GM19328 (cell line): Measurements from ENCODE around the gene HS6ST3.
"Not testable (repeated sequence)": the region's sequence is repeated elsewhere in the genome, so short reads cannot be mapped to it uniquely, and the experiment has no call there.

Experiments used
- ATAC-seq: cut with Tn5 transposase; IDR thresholded peaks from one replicate; pipeline ENCODE4 v1.9.1; 2021; ENCODE audit warnings: mild to moderate bottlenecking, moderate library complexity; ENCODE audit not compliant: unreplicated experiment

The HS6ST3 gene

DNA sequence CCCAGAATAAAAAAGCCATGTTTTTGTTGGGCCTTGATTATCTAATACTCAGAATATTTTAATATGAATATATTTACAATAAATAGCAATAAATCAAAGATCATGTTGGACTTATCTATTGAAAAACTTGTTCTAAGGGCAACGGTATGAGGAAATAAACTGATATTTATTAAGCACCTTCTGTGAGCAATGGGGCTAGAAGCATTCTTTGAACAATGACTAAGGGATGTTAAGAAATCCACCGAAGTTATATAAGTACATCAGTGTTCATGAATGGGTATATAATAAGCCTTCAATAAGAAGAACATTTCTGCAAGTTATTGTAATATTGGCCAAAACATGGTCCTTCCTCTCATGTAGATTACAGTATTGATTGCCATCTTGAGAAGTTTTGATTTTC, 682.5 kb downstream of the HS6ST3 start:
- no peak for ATAC-seq

GRCh38 chr13:96778302-96778701, 688.4 kb downstream of the HS6ST3 start:
- not testable (repeated sequence) for ATAC-seq

GRCh38 chr13:96779691-96780090, 689.8 kb downstream of the HS6ST3 start:
- no peak for ATAC-seq

GRCh38 chr13:96780105-96780504, 690.2 kb downstream of the HS6ST3 start:
- no peak for ATAC-seq

DNA sequence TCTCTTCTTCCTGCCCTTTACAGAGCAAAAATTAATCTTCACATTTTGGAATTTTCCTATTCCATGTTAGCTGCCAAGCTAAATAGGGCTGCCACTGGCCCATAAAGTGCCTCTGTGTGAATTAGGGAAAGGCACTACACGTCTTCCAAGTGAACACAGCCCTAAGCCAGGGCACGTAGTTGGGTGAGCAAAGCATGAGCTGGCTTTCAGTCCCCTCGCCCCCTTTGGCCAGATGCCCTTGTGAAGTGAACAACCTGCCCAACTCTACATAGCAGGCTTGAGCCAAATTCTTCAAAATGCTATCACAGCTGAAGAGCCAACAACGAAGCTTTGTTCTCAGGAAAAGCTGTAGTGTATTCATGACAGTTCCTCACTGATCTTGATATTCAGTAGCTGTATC, 691.2 kb downstream of the HS6ST3 start:
- ATAC-seq, result no peak

DNA sequence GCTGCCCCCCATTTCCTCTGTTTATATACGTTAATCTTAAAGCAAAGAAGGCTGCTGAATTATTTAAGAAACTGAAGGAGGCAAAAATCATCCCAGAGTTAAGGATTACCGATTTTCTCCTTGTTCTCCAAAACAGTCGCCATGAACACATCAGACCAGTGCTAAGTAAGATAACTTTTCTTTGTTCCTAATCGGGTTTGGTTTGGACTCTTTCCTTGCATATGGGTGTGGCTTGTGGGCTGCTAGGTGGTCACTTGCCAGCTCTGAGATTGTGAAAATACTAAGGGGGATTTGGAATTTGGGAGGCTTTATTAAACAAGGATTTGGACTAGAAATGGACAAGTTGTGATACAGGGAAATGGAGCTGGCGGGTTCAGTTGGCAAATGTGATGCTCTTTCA, 692.3 kb downstream of the HS6ST3 start:
- ATAC-seq, result no peak

DNA sequence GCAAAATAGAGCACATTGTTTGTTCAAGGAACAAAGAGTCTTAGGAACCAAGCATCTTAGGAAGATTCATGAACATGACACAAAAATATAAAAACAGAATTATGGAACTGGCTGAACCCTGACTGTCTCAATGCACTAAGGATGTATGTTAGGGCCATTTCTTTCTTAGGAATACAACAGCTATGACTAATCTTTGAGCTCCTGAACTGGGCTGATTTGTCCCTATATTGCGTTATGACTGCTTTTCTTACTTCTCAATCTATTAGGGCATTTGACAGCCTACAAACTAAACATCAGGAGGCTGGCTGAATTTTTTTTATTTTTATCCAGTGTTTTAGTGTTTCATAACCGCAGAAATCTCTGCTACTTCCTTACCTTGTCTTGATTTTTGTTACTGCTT, 693.1 kb downstream of the HS6ST3 start:
- ATAC-seq, result no peak

DNA sequence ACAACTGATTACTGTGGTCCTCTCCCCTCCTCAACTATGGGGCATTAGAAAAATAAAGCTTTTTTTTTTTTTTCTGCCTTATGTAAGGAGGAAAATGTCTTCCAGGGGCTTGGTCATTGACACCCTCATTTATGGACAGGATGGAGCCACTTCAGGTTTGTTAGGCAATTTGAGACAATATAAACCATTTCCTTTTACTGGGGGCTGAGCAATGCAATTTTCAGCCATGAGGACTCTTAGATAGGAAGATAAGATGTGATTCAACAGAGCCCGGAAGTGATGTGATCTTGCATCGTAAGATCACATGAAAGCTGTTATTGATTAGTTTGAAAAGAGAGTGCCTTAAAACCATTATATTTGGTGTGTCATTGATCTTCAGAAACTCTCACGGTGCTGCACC, 693.6 kb downstream of the HS6ST3 start:
- ATAC-seq, result no peak

DNA sequence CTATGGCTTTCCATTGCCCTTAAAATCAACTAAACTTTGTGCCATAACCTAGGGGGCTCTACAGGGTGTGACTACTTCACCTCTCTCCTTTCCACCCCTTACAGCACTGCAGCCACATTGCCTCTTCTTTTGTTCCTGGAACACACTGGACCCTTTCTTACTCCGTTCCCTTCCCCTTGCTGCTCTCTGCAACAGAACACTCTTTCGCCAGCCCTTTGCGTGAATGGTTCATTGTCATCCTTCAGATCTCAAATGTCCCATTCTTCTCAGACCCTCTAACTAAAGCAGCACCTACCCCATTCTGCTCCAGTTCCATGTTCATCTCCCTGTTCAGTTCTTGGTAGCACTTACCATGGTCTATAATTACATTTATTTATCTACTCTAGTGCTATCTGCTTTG, 696.1 kb downstream of the HS6ST3 start:
- no peak for ATAC-seq

GRCh38 chr13:96792188-96792587, 702.3 kb downstream of the HS6ST3 start:
- ATAC-seq, result no peak

- no peak for ATAC-seq
These were observed 703.0 kb downstream of the HS6ST3 start for GRCh38 chr13:96792736-96793403.

DNA sequence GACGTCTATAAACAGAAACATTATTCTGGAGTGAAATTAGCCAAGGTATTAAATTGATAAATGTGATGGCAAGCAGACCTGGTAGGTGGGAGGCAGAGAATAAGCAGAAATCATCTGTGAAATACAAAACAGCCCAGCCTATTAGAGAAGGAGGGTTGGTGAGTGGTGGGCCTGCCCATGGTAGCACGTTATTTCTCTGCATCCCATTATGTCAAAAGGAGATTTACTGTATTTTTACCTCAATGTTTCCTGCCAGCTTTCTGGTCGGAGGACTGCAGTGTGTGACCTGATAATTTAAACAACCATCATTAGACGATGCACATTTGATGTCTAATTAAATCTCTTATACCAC, 703.5 kb downstream of the HS6ST3 start:
- ATAC-seq, result no peak

GRCh38 chr13:96794669-96795068, 704.8 kb downstream of the HS6ST3 start:
- ATAC-seq, result no peak

- ATAC-seq, result no peak
These were observed 705.8 kb downstream of the HS6ST3 start for GRCh38 chr13:96795670-96796069.

GRCh38 chr13:96796091-96796633, 706.3 kb downstream of the HS6ST3 start:
- no peak for ATAC-seq

DNA sequence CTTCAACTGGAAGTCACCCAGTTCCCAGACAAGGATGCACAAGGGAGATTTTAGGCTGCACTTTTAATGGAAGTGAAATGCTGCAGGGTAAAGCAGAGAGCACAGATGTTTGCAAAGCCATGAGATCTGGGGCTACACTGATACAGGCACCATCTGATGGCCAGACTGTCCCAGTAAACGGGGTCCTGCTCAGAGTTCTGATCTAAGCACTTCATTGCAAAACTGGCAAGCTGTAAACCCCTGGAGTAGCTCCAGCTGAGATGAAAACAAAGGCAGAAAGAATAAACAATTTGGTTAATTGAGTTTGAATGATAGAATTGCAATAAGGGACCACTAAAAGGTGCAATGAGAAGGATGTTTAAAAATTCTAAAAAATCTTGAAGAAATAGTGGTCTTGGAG, 707.2 kb downstream of the HS6ST3 start:
- no peak for ATAC-seq

GRCh38 chr13:96803456-96804100, 713.7 kb downstream of the HS6ST3 start:
- ATAC-seq, result no peak

- no peak for ATAC-seq
These were observed 714.3 kb downstream of the HS6ST3 start for GRCh38 chr13:96804174-96804573.

DNA sequence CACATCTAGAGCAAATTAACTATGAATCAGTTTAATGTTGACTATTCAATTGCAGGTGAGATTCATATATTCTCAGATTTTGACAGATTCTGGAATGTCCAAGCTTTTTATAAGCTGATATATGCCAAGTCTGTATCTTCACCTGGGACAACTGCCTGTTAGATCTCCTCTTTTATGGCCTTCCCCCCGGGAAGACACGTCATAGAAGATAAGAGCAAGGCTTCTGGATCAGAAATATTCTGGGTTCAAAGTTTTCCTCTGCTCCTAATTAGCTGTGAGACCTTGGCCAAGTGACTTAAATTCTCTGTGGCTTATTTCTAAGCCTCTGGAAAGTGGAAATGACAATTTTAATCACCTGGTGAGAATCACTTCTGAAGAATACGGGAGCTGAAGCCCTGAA, 716.8 kb downstream of the HS6ST3 start:
- ATAC-seq, result no peak

GRCh38 chr13:96809366-96810096, 719.6 kb downstream of the HS6ST3 start:
- no peak for ATAC-seq

- ATAC-seq, result no peak
These were observed 720.2 kb downstream of the HS6ST3 start for GRCh38 chr13:96810104-96810503.

DNA sequence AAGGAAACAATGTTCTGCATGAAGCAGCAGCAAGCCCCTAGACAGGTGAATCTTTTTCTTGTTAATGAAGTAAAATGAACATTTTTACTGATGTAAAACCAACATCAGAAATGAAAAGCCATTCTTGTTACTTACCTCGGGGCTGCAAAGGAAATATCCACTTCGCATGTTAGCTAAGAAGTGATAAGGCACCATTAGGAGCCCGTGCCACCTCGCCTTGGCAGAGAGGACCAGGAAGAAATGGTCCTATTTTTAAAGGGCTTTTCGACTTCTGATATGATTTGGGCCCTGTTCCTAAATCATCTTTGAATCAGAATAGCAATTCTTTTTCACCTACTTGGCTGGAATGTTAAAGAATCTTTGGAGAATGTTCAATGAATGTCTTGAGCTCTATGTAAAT, 721.1 kb downstream of the HS6ST3 start:
- no peak for ATAC-seq
